PFSK-1 (cell line): ENCODE data around the gene SLC38A6.

Source experiments
- FOXP2 ChIP-seq: optimal IDR thresholded peaks from 2 replicates; pipeline ENCODE3; 2011; ENCODE audit warnings: borderline replicate concordance, control low read depth, inconsistent platforms; ENCODE audit not compliant: insufficient read depth; ENCODE audit errors: extremely low read length, extremely low read depth
- POLR2AphosphoS5 ChIP-seq: IDR thresholded peaks from 2 replicates; pipeline ENCODE4 v1.6.1; 2012; ENCODE audit warnings: low read depth, mild to moderate bottlenecking, control low read depth, low read length, moderate library complexity
- REST ChIP-seq, 2 experiments: IDR thresholded peaks; 2 replicates each; pipeline versions ENCODE4 v1.6.1 to v1.8.0; 2011 to 2012; ENCODE audit warnings: low read depth in 2 of 2, low read length in 2 of 2, control low read depth in 1 of 2, inconsistent platforms in 1 of 2, mild to moderate bottlenecking in 1 of 2, moderate library complexity in 1 of 2; ENCODE audit not compliant: insufficient read depth in 1 of 2
- SIN3A ChIP-seq: IDR thresholded peaks from 2 replicates; pipeline ENCODE4 v1.6.1; 2012; ENCODE audit warnings: mild to moderate bottlenecking, low read length, moderate library complexity, borderline replicate concordance; ENCODE audit not compliant: insufficient read depth
- TAF1 ChIP-seq: IDR thresholded peaks from 2 replicates; pipeline ENCODE4 v1.6.1; 2012; ENCODE audit warnings: low read length, control low read depth, borderline replicate concordance; ENCODE audit not compliant: insufficient read depth

- no peak for TF ChIP-seq POLR2AphosphoS5
- TF ChIP-seq TAF1, result no peak
- TF ChIP-seq SIN3A, result no peak
- no peak for TF ChIP-seq FOXP2
- no peak for TF ChIP-seq REST (IDR thresholded peaks at IDR 0.05; ENCODE audit: insufficient read depth in 1 of 2, low read depth in 2 of 2, low read length in 2 of 2)
Measured at GRCh38 chr14:61026526-61026925, 45.5 kb downstream of the SLC38A6 start.
